Loucy (cell line): Measurements from ENCODE around the gene ARMC3.

Source experiments
- EZH2phosphoT487 ChIP-seq: fragments of 200-600 bp; IDR thresholded peaks from 2 replicates; pipeline ENCODE4 v1.6.1; 2018; ENCODE audit warnings: antibody characterized with exemption, mild to moderate bottlenecking, moderate library complexity, borderline replicate concordance
- TF ChIP-seq, protein P1 (sequence below): fragments of 200-600 bp; sonication (generic); conservative IDR thresholded peaks from 2 replicates; pipeline ENCODE4 v1.5.1; 2014; ENCODE audit warnings: mild to moderate bottlenecking, antibody characterized with exemption, low read length

DNA sequence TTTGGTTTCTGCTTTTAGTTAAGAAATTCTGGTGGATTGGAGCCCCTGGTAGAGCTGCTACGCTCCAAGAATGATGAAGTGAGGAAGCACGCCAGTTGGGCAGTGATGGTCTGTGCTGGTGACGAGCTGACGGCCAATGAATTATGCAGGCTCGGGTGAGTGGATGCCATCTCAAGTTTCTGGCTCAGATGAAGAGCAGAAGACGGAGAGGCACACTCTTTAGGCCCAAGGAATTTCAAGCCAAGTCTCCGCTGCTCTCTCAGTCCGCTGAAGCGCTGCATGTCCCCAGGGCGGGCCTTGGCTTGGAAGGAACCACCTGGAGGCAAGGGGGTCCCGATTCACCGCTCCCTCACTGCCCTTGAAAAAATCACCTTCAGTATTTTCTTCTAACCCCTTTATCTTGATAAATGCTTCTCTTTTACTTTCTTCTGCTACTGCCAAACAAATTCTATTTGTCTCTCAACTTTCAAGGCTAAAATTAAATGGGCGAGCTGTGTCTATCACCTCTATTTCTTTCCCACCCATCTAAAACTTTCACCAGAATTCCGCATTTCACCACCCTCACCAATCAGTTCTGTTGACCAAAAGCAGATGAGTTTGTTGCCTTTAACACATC is 74.2 kb downstream of the ARMC3 start:
- TF ChIP-seq, protein P1, sequence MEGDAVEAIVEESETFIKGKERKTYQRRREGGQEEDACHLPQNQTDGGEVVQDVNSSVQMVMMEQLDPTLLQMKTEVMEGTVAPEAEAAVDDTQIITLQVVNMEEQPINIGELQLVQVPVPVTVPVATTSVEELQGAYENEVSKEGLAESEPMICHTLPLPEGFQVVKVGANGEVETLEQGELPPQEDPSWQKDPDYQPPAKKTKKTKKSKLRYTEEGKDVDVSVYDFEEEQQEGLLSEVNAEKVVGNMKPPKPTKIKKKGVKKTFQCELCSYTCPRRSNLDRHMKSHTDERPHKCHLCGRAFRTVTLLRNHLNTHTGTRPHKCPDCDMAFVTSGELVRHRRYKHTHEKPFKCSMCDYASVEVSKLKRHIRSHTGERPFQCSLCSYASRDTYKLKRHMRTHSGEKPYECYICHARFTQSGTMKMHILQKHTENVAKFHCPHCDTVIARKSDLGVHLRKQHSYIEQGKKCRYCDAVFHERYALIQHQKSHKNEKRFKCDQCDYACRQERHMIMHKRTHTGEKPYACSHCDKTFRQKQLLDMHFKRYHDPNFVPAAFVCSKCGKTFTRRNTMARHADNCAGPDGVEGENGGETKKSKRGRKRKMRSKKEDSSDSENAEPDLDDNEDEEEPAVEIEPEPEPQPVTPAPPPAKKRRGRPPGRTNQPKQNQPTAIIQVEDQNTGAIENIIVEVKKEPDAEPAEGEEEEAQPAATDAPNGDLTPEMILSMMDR, result no peak
- TF ChIP-seq EZH2phosphoT487, result no peak
